Pulmonary artery endothelial cell (primary cell): ENCODE results near the gene DTNB. TPM values are rescaled to one million over a fixed set of nuclear protein-coding genes. Genes with fewer than 3 reads are reported as not detected.
"Not testable (repeated sequence)": the region's sequence is repeated elsewhere in the genome, so short reads cannot be mapped to it uniquely, and the experiment has no call there.

Experiments used
- DNase-seq: peaks from one replicate; pipeline ENCODE4 v3.0.0-alpha.2; 2011; ENCODE audit warnings: low read depth, low spot score
- total RNA-seq: library from RNA; depleted of rRNA; stranded (reverse); fragments of >200 nt; gene quantifications from 2 replicates; pipeline ENCODE4 v1.2.3, GENCODE V29; 2014

The DTNB gene
- total RNA-seq, 1 donor from 2014 or later, result 7.3 TPM

DNA sequence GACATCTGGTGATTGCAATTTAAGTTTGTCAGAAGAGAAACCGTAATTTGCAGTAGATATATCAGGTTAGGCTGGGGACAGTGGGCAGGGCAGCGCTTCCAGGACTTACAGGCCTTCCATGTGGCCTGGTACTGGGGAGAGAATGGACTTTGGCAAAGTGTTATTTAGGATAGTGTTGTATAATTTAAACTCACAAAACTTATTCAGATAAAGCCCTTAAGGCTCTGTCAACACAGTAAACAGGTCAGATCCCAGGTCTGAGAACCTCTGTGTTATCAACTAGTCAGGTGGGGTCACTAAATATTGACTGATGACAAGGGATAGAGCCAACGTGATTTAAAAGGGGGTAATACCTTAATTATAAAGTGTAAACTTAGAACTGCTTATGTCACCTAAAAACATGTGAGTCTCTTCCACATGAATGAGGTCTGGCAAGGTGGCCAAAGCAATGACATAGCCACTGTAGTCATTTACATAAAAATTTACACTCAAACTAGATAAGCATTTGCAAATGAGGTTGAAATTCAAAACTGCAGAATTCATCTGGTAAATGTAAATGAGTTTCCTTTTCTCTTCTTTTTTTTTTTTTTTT is 251.5 kb downstream of the DTNB start:
- DNase-seq, result no peak

DNA sequence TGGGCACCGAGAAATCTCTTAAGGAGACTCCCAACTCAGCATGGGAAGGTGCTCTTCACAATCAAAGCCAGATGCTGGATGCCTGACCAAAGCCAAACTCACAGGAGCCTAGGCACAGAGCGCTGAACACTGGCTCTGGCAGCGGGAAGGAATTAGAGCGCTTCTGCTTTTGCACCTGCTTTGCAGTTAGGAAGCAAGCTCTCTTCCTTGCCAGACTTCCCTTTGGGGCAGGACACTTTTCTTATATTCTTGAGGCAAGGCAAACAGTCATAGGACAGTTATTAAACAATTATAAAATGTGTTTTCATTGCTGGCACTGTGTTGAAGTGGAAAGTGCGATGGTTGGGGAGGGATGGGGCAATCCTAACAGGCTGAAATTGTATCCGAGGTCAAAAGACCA is 252.1 kb downstream of the DTNB start:
- no peak for DNase-seq

DNA sequence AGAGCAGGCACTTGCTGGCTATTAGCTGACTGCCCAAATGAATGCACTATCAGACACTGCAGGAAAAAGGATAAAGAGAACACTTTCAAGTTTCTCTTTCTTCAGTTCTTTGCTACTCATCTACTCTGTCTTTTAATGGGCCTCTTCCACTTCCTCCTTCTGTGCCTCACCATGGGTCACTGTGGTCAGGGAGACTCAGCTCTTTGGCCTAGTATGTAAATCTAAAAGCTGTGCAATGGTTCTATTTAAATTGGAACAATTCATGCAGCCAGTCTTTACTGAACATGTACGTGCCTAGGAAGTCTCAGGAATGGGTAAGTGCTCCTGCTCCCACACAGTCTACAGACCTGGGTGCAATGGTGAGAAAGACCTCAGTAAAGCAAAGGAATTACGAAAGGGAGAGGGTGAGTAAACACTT is 252.5 kb downstream of the DTNB start:
- no peak for DNase-seq

DNA sequence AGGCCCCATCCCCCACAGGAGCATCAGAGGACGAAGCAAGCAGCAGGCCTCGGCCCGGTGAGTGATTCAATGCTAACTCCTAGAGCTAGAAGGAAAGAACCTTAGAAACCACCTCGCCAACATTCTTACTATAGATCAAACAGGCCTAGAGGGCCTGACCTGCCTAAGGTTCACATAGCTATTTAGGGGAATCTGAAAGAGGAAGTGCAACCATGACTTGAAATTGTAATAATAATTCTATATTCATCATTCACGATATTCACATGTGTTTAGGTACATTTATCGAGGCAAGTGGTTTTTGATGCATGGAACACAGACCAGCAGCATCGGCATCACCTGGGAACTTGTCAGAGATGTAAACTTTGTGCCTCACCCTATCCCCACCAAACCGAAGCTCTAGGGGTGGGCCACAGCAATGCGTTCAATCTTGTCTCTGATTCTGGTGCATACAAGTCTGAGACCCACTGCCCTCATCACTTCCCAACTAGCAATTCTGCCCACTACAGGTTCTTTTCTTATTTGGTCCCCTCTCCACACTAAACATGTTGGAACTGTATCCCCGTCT is 253.6 kb downstream of the DTNB start:
- DNase-seq, result no peak

DNA sequence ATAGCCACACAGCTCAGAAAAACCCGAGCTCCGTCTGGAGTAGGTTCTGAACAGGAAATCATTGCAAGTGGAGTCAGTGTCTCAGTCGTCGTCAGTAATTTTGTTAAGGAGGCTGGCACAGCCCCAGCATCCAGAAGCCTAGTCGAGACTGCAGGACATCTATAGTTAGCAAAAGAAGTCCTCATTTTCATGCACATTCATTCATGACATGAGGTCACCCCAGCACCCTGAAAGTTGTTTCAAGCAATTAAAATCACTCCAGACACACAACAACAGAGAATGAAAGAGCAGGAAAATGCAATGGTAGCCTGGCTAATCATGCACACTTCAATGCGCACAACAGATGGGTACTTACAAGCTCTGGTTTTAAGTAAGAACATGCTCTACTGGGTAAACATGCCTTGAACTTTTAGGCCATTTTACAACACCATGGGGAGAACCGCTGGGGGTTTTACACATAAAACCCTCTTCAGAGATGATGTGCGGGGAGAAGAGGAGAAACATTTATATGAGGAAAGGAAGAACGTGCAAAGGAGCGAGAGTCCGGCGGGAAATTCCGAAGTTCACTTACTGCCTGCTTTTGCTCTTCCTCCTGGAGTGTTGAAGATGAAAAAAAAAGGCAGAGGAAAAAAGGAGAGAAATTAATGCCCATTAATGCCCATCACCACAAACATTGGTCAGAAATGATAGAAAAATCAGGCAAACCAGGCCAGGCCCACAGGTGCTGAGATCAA is 254.3 kb downstream of the DTNB start:
- DNase-seq, result no peak

DNA sequence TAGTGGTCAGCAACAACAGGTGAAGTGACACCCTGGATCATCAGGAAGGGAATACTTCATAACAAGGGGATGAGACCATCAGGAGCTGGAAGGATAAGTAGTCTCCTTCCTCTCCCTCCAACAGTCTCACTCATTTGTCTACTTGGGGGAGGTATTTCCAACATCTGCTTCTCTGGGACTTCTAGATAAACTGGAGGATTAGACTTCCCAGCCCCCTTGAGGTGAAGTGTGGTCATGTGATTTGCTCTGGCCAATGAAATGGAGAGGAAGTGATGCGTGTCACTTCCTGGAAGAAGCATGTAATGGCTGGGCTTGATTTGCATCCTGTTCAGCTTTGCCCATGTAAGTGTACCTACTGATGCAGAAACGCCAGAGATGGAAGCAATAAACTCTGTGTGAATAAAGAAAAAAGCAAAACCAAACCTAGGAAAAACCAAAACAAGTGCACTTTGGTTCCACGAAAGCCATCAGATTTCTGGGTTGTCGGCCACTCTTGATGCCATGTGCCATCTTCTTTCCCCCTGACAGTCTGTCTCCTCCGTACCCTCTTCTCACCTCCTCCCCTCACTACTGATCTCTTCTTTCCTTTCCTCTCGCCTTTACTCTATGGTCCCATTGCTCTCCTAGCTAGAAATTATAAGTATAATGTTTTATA is 255.5 kb downstream of the DTNB start:
- DNase-seq, result no peak

DNA sequence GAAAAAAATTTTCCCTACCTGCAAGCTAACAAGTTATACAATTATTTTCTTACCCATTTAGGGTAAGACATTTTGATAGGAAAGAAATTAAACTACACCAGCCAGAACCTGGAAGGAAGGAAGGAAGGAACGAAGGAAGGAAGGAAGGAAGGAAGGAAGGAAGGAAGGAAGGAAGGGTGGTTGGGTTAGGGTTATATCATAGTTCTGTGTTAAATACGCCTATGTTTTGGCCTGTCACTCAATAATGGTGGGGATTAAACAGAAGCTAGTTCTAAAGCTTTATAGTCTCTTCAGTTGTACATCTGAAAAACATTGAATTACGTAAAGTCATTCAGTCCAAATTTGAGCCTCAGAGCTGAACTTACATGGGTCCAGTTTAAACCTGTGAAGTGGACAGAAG is 256.7 kb downstream of the DTNB start:
- no peak for DNase-seq

DNA sequence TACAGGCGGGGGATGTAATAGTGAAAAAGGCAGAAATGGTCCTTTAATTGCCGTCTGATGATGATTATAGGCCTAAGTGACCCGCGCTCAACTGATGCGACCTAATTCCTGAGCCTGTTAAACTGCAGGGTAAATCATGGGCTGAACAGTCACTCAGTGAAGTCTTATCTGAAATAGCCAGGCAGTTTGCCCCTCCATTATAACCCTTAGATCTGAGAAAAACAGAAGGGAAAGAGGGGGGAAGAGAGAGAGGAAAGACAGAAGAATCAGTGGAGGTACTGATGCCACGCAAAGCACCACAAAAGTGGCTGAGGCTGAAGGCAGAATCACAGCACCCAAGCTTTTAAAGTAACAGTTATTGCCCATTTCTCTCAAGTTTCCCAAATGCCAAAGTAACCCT is 258.6 kb downstream of the DTNB start:
- no peak for DNase-seq

DNA sequence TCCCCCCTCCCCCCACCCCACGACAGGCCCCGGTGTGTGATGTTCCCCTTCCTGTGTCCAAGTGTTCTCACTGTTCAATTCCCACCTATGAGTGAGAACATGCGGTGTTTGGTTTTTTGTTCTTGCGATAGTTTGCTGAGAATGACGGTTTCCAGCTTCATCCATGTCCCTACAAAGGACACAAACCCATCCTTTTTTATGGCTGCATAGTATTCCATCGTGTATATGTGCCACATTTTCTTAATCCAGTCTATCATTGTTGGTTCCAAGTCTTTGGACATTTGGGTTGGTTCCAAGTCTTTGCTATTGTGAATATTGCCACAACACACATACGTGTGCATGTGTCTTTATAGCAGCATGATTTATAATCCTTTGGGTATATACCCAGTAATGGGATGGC is 260.0 kb downstream of the DTNB start:
- not testable (repeated sequence) for DNase-seq

DNA sequence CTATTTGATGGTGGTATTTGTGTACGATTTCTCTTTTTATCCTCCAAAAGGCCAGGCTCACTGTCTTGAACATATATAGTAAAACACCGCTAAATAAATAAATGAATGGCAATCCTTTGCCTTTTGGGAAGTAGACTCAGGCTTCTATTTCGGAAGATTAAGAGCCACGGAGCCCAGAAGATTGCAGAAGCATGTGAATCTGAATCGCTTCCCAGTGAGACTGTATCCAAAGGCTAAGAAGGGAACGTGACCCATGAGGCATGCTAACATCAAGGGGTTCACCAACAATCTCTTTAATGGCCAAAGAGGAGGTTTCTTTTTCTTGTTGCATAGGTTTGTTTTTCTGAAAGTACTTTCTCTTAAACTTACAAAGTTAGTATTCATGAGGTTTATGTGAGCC is 261.6 kb downstream of the DTNB start:
- no peak for DNase-seq

DNA sequence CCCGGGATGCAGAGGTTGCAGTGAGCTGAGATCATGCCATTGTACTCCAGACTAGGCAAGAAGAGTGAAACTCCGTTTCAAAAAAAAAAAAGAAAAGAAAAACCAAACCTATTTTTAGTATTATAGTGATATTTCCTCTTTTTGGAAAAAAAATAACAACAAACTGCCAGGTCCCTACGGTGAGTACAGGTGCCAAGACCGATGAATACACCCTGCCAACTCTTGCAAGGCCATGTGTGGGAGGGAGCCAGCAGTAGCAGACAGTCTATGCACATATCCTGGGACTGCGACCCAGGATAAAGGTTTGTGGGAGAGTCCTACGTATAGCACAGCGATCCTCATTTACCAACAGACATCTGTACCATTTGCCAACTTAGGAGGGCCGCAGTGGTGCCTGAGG is 262.1 kb downstream of the DTNB start:
- no peak for DNase-seq

DNA sequence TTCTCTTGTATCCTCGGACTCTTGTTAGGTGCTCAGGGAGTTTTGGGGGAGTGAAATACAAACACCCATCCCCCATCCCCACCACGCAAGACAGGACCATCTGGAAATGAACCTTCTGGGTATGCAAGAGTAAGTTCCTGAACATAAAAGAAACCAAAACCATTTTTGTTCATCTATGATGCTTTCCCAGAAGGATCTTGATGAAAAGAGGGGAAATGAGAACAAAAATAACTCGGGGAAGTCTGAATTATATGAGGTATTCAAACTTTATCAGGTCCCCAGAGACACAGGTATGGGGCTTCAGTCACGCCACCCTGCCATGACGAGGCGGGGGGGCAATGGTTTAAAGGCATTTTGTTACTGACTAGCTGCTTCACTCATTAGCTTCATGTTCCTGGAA is 263.0 kb downstream of the DTNB start:
- no peak for DNase-seq

DNA sequence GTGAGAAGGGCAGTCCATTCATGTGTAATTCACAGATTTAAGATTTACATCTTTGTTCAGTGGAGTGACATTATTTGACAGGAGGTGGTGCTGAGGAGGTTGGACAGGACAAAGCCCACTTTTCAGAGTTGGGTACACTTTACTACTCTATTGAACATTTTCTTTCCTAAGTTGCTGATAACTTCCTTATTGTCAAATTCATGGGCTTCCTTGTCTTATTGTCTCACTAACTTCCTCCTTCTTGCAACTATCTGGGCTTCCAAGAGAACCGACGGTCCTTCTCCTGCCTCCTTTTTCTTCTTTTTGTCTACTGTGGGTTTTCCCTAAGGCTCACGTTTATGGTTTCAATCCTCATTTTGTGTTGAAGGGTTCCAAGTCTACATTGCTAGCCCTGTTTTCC is 263.9 kb downstream of the DTNB start:
- DNase-seq, result no peak

DNA sequence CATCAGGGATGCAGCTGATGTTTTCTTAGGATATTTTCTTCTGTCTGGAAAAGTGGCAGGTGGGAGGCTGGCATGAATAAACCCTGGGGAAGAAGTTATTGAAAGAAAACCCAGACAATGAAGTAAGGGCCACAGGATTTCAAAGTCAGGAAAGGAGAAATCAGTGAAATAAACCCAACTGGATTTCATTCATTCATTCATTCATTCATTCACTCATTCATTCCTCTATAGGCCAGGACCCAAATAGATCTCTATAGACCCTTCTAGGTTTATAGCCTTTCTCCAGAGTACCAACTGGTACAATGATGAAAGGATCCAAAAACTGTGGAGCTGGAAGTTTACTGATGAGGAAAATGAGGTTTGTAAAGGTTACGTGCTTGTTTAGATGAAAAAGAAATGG is 264.3 kb downstream of the DTNB start:
- DNase-seq, result no peak

DNA sequence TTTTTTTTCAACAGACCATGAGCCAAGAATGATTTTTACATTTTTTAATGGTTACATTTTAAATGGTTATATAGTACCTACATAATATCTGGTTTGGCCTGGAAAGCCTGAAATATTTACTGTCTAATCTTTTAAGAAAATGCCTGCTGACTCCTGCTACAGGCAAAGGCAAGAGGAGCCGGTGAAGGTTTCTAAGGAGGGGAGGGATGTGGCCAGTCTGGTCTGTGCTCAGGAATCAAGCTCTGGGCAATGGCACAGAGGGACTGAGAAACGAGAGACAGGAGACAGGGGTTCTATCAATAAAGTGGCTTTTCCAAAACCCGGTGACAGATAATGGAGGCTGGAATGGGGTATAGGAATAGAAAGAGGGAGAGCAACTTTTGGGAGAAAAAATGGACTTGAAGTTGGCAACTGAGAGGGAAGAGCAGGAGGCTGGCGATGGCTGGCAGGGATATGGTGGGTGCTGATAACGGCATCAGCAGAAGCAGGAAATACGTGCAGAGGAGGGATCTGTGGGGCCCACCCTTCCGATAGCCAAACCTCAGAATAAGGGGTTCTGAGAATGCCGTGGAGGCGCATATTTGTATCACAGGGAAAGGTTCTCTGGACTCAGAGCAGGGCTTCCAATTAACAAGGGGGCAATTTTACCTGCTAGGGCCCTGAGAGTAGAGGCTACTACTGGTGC is 267.6 kb downstream of the DTNB start:
- DNase-seq, result no peak

DNA sequence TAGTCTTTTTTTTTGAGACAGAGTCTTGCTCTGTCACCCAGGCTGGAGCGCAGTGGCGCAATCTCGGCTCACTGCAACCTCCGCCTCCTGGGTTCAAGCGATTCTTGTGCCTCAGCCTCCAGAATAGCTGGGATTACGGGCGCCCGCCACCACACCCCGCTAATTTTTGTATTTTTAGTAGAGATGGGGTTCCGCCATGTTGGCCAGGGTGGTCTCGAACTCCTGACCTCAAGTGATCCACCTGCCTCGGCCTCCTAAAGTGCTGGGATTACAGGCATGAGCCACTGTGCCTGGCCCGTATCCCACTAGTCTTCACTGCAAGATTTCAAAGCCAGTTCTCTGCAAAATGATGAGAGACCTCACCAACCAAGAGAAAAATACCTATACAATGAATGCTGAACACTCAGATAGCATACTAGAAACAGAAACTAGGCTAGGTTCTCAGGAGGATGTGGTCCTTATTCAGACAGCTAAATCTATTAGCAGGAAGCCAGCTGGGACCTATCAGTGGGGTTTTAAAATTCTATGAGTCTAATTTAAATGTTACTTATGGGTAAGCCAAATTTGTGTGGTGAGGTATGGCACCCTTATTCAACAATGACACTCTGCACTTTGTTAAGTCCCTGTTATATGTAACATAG is 270.1 kb downstream of the DTNB start:
- DNase-seq, result not testable (repeated sequence)

DNA sequence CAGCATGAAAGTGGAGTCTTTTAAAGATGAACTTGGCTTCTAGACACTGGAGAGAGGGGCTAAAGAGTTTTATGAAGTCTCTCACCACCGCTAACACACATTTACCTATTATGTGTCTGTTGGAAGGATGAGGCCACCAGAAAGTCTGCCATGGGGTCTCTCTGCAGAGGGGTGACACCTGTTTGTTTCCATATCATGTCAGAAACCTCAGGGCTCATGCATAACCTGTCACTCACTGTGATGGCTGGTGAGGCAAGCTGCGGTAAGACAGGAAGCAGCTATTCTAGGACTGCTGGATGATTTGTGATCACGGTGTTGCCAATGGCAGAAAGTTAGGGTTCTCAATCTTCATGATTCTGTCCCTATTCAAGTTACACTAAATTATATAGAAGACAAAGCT is 270.9 kb downstream of the DTNB start:
- DNase-seq, result no peak

DNA sequence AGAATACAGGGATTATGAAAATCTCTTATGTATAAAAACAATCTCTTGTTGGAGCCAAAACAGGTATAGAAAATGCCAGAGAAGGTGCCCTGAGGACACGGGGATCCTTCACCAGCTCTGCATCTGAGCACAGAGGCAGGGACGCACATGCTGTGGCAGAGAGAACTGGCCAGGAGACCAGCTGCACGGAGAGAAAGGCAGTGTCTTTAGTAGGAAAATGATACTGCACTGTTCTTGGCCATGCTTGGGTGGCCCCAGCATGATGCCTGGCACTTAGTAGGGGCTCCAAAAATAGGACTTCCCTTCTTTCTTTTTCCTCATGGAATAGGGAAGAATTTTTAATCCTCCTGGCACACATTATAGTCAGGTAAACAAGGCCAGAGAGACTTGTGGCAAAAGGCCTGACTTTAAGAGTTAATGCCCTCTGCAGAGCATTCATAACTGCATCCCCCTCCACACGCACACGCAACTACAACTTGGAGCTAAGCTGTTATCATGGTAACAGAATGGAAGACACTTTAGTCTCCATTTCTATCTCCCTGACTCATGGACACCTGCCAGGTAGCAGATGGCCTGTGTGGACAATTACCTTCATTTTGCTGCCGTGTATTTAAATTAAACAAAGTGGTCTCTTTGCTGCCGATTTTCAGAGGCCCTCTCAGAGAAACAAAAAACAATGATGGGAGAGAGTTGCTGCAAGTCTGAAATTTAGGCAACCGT is 271.9 kb downstream of the DTNB start:
- no peak for DNase-seq

DNA sequence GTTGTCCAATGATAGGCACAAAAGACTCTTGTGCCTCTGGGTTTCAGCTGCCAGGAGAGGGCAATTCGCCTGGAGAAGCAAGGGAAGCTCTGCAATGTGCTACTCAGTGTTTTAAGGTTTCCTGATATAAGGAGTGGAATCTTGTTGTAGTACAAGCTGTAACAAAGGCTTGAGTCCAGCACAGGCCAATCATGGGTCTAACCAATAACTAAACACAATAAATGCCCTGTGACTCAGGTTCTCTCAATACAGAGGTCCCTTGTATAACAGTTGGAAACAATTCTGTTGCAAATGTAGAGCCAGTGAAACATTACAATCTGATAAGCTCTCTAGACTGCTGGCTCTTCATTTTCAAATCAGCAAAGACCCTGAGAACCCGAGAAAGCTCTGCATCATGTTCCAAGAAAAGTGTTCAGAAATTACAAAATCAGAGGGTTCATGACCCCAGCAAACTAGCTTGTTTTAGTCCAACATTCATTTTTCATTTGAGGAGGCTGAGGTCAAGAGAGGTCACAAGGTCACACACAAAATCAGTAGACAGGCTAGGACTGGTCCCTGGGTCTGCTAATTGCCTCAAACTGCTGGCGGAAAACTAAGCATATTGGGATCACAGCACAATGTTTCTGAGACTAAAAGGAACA is 272.7 kb downstream of the DTNB start:
- no peak for DNase-seq

DNA sequence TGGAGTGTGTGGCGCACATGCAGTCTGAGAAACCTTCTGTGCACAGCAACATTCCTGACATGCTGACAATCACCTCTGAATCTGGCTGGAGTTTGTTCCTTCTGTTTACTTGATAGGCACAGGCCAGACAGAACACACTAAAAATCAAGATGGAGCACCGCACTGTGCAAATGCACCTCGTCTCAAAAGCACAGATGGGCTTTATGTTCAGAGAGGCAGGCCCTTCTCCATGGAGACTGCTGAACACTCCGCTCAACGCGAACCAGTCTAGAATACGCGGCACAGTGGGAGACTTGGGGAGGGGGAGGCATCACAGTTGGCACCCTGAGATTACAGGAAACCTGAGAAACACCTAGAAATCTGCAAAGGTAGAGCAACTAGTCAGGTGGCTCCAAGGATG is 273.2 kb downstream of the DTNB start:
- no peak for DNase-seq
